Activated naive CD4-positive, alpha-beta T cell treated with anti-CD3 and anti-CD28 coated beads, Interleukin-2, amount 10 ng/mL, durations not matched to agents 7 days and 5 days (primary cell): ENCODE measurements around the gene SLC17A1.

Experiments used
- CTCF ChIA-PET: fragments of 350-600 bp; sonication (Branson Sonifier 250); formaldehyde crosslinking; loops from one replicate; lab custom pipeline; 2021; ENCODE audit warnings: antibody characterized with exemption; lab: Charles Lee
- DNase-seq: peaks from one replicate; pipeline ENCODE4 v3.0.0-alpha.2; 2020
- H3K27ac Mint-ChIP-seq: one replicate; pipeline ENCODE4 v1.8.0; 2021; ENCODE audit warnings: mild to moderate bottlenecking, moderate library complexity, mixed read lengths
- H3K27me3 Mint-ChIP-seq: one replicate; pipeline ENCODE4 v1.8.0; 2021; ENCODE audit warnings: mild to moderate bottlenecking, mixed read lengths
- H3K36me3 Mint-ChIP-seq: one replicate; pipeline ENCODE4 v1.8.0; 2021; ENCODE audit warnings: mixed read lengths
- H3K4me1 Mint-ChIP-seq: one replicate; pipeline ENCODE4 v1.8.0; 2021; ENCODE audit warnings: mixed read lengths
- H3K4me3 Mint-ChIP-seq: one replicate; pipeline ENCODE4 v1.8.0; 2021; ENCODE audit warnings: mild to moderate bottlenecking, moderate library complexity, mixed read lengths
- H3K9me3 Mint-ChIP-seq: one replicate; pipeline ENCODE4 v1.8.0; 2021; ENCODE audit warnings: mixed read lengths

SLC17A1 gene

DNA sequence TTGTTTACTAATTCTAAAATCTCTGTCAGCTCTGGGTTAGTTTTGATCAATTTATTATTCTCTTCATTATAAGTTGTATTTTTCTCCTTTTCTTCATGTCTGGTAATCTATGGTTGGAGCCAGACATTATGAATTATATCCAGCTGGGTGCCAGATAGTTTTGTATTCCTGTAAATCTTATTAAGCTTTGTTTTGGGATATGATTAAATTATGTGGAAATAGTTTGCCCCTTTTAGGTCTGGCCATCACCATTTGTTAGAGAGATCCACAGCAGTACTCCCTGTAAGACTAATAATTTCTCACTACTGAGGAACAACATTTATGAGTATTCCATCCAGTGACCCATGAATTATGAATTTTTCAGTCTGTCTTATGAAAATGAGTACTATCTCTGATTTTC is 20.9 kb upstream of the SLC17A1 start:
- DNase-seq = no peak
- Mint-ChIP-seq H3K4me1 (peaks cover 16% of the 10 kb centered on the region), H3K9me3 (no peaks in the 10 kb centered on the region), H3K27ac (no peak overlapping the region), H3K4me3 (no peak overlapping the region), H3K36me3 (no peaks in the 10 kb centered on the region), H3K27me3 (peaks cover 9% of the 10 kb centered on the region)
- CTCF ChIA-PET = no interaction called here

DNA sequence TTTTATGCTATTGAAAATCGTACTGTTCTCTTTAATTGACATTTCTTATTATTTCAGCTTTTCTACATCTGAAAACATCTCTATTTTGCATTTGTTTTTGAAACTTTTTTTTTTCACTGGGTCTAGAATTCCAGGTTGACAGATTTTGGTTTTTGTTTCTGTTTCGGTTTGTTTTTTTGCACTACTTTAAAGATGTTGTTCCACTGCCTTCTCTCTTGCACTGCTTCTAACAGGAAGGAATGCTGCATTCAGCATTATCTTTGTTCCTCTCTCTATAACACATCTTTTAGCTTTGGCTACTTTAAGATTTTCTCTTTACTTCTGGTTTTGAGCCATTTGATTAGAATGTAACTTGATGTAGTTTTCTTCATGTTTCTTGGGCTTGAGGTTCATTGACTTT is 20.1 kb upstream of the SLC17A1 start:
- no peak for DNase-seq
- no peak overlapping the region for H3K27ac Mint-ChIP-seq
- no peak overlapping the region for H3K4me3 Mint-ChIP-seq
- CTCF ChIA-PET = no interaction called here
- H3K4me1 Mint-ChIP-seq = peaks cover 15% of the 10 kb centered on the region
- H3K9me3 Mint-ChIP-seq = no peaks in the 10 kb centered on the region
- no peaks in the 10 kb centered on the region for H3K36me3 Mint-ChIP-seq
- H3K27me3 Mint-ChIP-seq = peaks cover 8% of the 10 kb centered on the region

DNA sequence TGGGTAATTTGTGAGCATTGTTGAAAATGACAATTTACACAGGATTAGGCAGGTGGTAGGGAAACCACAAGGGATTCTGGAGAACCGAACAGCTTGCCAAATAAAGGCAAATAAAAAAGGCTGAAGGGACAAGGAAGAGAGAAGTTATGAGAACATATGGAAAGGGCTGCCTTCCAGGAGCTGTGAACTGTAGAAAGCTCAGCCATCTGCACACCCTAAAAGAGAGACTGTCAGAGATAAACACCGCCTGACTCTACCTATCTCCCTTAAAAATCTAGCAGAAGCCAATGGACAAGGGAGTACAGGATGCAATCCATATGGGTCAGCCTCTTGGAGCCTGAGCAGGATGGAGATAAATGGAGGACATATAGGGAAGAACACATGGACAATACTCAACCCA is 12.7 kb upstream of the SLC17A1 start:
- Mint-ChIP-seq H3K4me1 (no peaks in the 10 kb centered on the region), H3K27ac (no peak overlapping the region), H3K27me3 (peaks cover 6% of the 10 kb centered on the region), H3K36me3 (no peaks in the 10 kb centered on the region), H3K9me3 (no peaks in the 10 kb centered on the region), H3K4me3 (no peak overlapping the region)
- no peak for DNase-seq
- CTCF ChIA-PET = no interaction called here

DNA sequence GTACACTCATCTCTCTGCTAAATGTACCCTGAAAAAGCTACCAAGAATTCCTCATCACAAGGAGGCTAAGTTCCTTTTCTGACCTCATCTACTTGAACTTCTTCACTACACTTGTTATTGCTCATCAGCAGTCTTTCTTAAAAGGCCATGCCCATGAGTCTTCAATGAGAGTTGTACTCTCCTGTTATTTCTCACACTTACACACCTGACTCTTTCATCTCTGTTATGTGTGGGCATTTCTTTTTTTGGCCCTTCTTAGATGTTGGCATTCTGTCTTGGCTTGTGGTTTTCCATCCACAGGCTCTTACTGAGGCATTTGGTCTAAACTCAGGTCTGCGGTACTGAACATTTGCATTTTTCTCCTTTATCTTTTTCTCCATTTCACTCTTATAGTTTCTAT is 10.7 kb upstream of the SLC17A1 start:
- no peak for DNase-seq
- Mint-ChIP-seq H3K27ac (no peak overlapping the region), H3K4me1 (no peaks in the 10 kb centered on the region), H3K9me3 (no peaks in the 10 kb centered on the region), H3K27me3 (peaks cover 6% of the 10 kb centered on the region), H3K4me3 (no peak overlapping the region), H3K36me3 (no peaks in the 10 kb centered on the region)
- CTCF ChIA-PET = interaction anchor here (1.3 kb wide), 1 partner anchor 54 kb away, joined by 4 read pairs; no protein-coding TSS in a partner anchor

DNA sequence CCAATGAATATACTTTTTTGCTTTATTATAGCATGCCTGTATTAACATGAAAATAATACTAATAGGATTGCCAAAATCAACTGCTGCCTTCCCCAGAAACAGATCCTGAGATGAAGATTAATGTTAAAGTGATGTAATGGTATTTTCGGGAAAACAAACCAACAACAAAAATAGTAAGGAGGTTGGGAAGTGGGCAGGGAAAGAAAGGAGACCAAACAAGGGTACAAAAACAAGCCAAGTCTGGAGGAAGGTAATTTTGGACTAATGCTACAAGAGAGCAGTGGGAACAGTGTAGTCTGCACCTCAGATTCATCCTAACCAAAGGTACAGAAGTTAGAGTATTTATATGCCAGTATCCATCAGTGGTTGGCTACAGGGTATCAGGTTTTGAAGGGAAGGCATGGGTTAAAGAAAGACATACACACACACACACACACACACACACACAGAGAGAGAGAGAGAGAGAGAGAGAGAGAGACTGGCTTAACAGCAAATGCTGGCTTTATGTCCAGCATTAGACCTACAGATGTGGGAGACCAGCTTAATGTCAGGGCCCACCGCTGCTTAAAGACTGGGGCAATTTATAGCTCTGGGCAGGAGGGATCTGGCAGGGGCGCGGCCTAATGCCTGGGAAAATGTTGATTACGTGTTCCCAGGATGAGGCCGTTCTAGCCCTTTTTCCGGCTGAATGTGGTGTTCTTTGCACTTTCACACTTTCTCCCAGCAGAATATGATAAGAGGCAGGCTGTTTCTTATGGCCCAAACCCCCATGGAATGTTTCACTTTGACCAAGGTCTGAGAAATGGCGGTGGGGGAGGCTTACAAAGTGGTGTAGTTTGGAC is 3.8 kb upstream of the SLC17A1 start:
- Mint-ChIP-seq H3K4me1 (no peaks in the 10 kb centered on the region), H3K9me3 (no peaks in the 10 kb centered on the region), H3K36me3 (no peaks in the 10 kb centered on the region), H3K27ac (no peak overlapping the region), H3K4me3 (no peak overlapping the region), H3K27me3 (peaks cover 3% of the 10 kb centered on the region)
- CTCF ChIA-PET = interaction anchor here (1.3 kb wide), 1 partner anchor 47 kb away, joined by 3 read pairs; no protein-coding TSS in a partner anchor
- no peak for DNase-seq

DNA sequence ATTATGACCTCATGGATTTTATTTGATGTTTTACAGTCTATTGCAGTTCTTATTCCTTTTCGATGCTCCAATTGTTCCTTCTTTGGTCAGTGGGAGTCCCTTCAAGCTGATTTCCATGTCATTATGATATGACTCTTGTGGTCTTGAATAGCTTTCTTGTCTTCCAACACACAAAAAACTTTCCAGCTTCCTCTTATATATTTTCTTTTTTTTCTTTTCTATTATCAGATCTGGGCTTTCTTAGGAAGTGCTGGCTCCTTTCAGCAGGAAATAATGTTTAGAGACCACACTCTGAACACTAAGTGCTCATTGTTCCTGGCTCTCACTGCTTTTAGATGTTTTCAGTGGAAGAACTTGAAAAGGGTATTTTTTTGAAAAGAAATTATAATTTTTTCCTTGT is 3.1 kb upstream of the SLC17A1 start:
- no peak overlapping the region for H3K4me3 Mint-ChIP-seq
- no peak for DNase-seq
- H3K4me1 Mint-ChIP-seq = no peaks in the 10 kb centered on the region
- no peaks in the 10 kb centered on the region for H3K9me3 Mint-ChIP-seq
- H3K27ac Mint-ChIP-seq = no peak overlapping the region
- H3K27me3 Mint-ChIP-seq = peaks cover 3% of the 10 kb centered on the region
- no peaks in the 10 kb centered on the region for H3K36me3 Mint-ChIP-seq
- CTCF ChIA-PET = interaction anchor here (1.3 kb wide), 1 partner anchor 46 kb away, joined by 3 read pairs; no protein-coding TSS in a partner anchor

DNA sequence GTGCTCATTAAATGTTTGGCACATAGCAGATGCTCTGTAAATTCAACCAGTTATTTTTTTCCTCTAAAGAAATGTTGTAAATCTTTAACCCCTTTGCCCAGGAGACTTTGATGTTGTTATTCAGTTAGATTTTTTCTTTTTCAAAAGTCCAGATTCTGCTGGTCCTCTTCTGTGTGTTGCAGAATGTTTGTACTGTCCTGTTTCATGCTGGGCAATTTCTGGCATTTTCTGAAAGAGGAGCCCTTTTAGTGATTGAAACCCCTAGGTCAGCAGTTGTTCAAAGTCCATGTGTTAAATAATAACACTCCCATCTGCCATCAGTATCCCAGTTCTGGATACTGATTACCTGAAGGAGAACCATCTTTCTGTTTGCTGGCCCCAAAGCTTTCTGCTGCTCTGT is 1.3 kb upstream of the SLC17A1 start:
- CTCF ChIA-PET = no interaction called here

DNA sequence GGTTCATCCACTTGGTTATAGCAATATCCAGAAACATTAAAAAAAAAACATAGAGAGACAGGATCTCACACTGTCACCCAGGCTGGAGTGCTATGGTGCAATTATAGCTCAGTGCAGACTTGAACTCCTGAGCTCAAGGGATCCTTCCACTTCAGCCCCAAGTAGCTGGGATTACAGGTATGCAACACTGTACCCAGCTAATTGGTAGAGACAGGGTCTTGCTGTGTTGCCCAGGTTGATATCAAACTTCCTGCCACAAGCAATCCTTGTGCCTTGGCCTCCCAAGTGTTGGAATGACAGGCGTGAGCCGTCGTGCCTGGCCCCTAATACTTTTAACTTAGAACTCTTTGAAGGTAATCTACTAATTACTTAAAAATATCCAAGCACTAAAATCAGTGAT is 818 bp upstream of the SLC17A1 start:
- H3K36me3 Mint-ChIP-seq = no peaks in the 10 kb centered on the region
- no peaks in the 10 kb centered on the region for H3K4me1 Mint-ChIP-seq
- CTCF ChIA-PET = no interaction called here
- peaks cover 7% of the 10 kb centered on the region for H3K27me3 Mint-ChIP-seq
- no peak for DNase-seq
- H3K9me3 Mint-ChIP-seq = no peaks in the 10 kb centered on the region
- no peak overlapping the region for H3K4me3 Mint-ChIP-seq
- H3K27ac Mint-ChIP-seq = no peak overlapping the region

More for the DNA sequence above, 1.3 kb upstream of the SLC17A1 start:
- Mint-ChIP-seq H3K4me3 (no peak overlapping the region), H3K4me1 (no peaks in the 10 kb centered on the region), H3K27me3 (peaks cover 3% of the 10 kb centered on the region), H3K9me3 (no peaks in the 10 kb centered on the region), H3K36me3 (no peaks in the 10 kb centered on the region), H3K27ac (no peak overlapping the region)
- no peak for DNase-seq

DNA sequence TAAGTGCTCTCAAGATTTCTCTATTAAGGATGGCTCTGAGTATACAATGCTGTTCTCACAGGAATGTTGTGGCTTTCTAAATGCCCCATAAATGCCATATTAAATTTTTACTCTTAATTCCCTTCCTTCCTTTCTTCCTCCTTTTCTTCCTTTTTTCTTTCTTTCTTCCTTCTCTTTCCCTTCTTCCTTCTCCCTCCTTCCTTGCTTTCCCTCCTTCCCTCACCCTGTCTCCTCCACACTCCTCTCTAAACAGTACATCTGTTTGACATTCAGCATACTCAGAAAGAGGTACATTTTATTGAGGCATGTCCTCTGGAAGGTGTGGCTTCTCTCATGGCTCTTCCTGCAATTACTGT is 433 bp upstream of the SLC17A1 start:
- Mint-ChIP-seq H3K9me3 (no peaks in the 10 kb centered on the region), H3K4me1 (no peaks in the 10 kb centered on the region), H3K27me3 (peaks cover 8% of the 10 kb centered on the region), H3K36me3 (no peaks in the 10 kb centered on the region), H3K4me3 (no peak overlapping the region), H3K27ac (no peak overlapping the region)
- DNase-seq = no peak
- CTCF ChIA-PET = no interaction called here

DNA sequence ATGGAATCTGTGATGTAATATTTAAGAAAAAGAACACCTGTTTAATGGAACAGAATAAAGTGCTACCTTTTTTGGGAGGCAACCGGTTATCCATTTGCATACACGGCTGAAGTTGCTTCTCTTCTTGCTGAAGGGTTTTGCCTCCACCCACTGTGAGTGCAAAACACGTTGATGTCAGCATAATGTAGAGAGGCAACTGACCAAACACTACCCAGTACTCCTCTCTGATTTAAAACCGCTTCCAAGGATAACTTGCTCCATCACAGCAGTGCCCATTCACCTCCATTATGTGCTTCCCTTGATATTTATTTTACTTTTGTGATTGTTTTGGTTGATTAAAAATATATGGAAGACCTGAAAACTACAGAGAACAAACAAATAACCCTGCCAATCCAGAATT is 1.4 kb downstream of the SLC17A1 start:
- H3K36me3 Mint-ChIP-seq = no peaks in the 10 kb centered on the region

DNA sequence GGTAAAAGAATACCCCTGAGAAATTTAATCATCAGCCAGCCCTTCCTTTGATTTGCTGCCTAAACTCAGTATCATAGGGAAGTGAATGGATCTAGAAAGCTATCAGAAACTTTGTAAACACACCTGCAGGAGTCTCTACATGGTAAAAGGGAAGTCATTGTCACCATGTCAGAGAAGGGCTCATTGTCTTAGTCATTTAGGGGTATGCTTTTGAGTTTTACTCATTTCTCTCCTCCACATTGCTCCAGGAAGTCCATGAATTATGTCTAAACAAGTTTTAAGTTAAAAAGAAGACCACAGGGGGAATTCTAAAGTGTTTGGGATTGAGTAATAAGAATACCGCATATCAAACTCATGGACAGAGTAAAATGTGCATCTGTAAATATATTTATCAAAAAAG is 2.5 kb downstream of the SLC17A1 start:
- Mint-ChIP-seq H3K27me3 (peaks cover 8% of the 10 kb centered on the region), H3K4me3 (no peak overlapping the region), H3K9me3 (no peaks in the 10 kb centered on the region), H3K36me3 (no peaks in the 10 kb centered on the region), H3K27ac (no peak overlapping the region), H3K4me1 (no peaks in the 10 kb centered on the region)
- CTCF ChIA-PET = no interaction called here
- no peak for DNase-seq

More for the DNA sequence above, 1.4 kb downstream of the SLC17A1 start:
- Mint-ChIP-seq H3K4me1 (no peaks in the 10 kb centered on the region), H3K4me3 (no peak overlapping the region), H3K27me3 (peaks cover 8% of the 10 kb centered on the region), H3K27ac (no peak overlapping the region), H3K9me3 (no peaks in the 10 kb centered on the region)
- CTCF ChIA-PET = no interaction called here
- no peak for DNase-seq

DNA sequence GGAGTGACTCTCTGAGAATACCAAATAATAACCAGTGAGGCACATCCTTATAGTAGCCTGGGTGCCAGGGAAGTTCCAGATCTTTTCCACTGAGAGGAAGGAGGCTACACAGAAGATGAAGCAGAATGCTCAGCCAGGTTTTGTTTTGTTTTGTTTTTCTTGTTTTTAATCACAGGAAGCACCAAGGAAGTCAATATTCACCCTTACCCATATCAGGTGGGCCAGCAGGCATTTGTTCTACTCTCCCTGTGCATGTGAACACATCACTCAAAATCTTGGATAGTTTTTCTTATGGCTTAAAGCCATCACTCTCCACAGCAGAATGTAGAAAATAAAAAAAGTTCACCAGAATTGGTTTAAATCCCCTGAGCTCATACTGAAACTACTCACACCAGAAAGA is 10.5 kb downstream of the SLC17A1 start:
- Mint-ChIP-seq H3K4me1 (peaks cover 5% of the 10 kb centered on the region), H3K27ac (no peak overlapping the region), H3K27me3 (no peaks in the 10 kb centered on the region), H3K36me3 (no peaks in the 10 kb centered on the region), H3K4me3 (no peak overlapping the region), H3K9me3 (no peaks in the 10 kb centered on the region)
- CTCF ChIA-PET = no interaction called here
- no peak for DNase-seq

DNA sequence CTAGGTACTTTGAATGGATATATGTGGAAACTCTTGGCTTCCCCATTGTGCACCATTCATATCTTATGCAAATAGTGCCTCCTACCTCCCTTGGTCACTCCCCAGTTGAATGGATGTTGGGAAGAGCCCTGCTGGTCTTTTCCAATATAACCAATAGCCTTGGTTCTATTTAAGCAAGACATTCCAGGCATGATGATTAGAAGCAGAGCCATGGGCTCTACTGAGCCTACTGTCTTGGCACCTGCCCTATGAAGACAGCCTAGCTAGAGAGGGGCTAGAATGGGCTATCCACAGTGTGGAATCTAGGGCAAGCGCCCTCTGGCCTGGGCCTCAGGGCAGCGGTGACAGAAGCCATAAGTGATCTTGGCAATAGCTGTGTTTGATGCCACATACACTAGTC is 15.6 kb downstream of the SLC17A1 start:
- no peak overlapping the region for H3K4me3 Mint-ChIP-seq
- H3K36me3 Mint-ChIP-seq = no peaks in the 10 kb centered on the region
- DNase-seq = no peak
- no peaks in the 10 kb centered on the region for H3K27me3 Mint-ChIP-seq
- H3K9me3 Mint-ChIP-seq = no peaks in the 10 kb centered on the region
- peaks cover 1% of the 10 kb centered on the region for H3K4me1 Mint-ChIP-seq
- CTCF ChIA-PET = no interaction called here
- no peak overlapping the region for H3K27ac Mint-ChIP-seq

DNA sequence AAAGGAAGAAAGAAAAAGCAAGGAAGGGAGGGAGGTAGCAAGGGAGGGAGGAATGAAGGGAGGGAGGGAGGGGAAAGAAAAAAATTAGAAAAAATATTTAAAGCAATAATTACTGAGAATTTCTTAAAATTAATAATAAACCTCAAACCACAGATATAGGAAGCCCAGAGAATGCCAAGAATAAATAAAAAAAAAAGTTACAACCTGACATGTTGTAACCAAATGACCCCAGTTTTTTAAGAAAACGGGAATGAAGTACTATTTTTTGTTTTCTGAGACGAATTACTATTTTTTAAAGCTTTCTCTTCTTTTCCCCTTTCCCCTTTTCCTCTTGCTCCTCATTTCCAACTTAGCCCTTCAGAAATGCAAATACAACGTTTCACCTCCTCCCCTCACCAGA is 16.7 kb downstream of the SLC17A1 start:
- CTCF ChIA-PET = no interaction called here
- Mint-ChIP-seq H3K27me3 (peaks cover under 1% of the 10 kb centered on the region), H3K36me3 (no peaks in the 10 kb centered on the region)

DNA sequence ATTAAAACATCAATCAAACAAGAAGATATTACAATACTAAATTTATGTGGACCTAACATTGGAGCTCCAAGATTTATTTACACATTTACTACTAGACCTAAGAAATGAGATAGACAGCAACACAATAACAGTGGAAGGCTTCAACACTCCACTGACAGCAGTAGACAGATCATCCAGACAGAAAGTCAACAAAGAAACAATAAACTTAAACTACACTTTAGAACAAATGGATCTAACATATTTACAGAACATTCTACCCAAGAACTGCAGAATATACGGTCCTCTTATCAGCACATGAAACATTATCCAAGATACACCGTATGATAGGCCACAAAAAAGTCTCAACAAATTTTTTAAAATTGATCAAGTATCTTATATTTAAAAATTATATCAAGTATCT is 27.0 kb downstream of the SLC17A1 start:
- Mint-ChIP-seq H3K4me1 (peaks cover 10% of the 10 kb centered on the region), H3K9me3 (no peaks in the 10 kb centered on the region), H3K36me3 (no peaks in the 10 kb centered on the region), H3K27ac (no peak overlapping the region), H3K4me3 (no peak overlapping the region), H3K27me3 (peaks cover 10% of the 10 kb centered on the region)
- no peak for DNase-seq
- CTCF ChIA-PET = interaction anchor here (1.5 kb wide), 1 partner anchor 17 kb away, joined by 4 read pairs; no protein-coding TSS in a partner anchor

More for the DNA sequence above, 16.7 kb downstream of the SLC17A1 start:
- Mint-ChIP-seq H3K4me1 (no peaks in the 10 kb centered on the region), H3K27ac (no peak overlapping the region), H3K4me3 (no peak overlapping the region), H3K9me3 (no peaks in the 10 kb centered on the region)
- no peak for DNase-seq
